Mammary epithelial cell (primary cell): ENCODE measurements around the gene LYRM7.

Experiments
- EZH2 ChIP-seq: IDR thresholded peaks from 2 replicates; pipeline ENCODE4 v1.6.1; 2012; ENCODE audit warnings: low read length, inconsistent platforms, borderline replicate concordance
- TF ChIP-seq, protein P1 (sequence below), 2 donors: IDR thresholded peaks in 1 of 2; conservative IDR thresholded peaks in 1 of 2; 2 replicates each; pipeline ENCODE4 v1.5.1; 2011 to 2012; ENCODE audit warnings: inconsistent platforms in 2 of 2, low read length in 2 of 2, mild to moderate bottlenecking in 2 of 2, control low read depth in 1 of 2, low read depth in 1 of 2; ENCODE audit not compliant: insufficient read depth in 1 of 2; ENCODE audit errors: extremely low read depth in 1 of 2

DNA sequence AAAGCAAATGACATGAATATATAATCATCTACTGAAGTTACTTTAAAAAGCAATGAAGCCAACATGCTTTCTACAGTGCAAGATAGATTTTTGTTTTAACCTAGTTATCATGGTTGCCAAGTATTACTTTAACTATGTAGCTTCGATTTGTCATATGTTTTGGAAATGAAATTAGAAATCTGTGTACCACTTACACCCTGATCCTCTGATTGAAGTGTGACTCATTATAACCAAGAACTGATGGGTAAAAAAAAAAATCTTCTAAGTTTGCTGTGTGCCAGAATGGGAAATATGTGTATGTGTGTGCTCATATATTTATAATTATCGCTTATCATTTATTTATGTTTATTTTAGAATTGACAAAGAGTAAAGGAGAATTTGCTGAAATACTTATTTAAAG, 84.0 kb downstream of the LYRM7 start:
- TF ChIP-seq, protein P1, sequence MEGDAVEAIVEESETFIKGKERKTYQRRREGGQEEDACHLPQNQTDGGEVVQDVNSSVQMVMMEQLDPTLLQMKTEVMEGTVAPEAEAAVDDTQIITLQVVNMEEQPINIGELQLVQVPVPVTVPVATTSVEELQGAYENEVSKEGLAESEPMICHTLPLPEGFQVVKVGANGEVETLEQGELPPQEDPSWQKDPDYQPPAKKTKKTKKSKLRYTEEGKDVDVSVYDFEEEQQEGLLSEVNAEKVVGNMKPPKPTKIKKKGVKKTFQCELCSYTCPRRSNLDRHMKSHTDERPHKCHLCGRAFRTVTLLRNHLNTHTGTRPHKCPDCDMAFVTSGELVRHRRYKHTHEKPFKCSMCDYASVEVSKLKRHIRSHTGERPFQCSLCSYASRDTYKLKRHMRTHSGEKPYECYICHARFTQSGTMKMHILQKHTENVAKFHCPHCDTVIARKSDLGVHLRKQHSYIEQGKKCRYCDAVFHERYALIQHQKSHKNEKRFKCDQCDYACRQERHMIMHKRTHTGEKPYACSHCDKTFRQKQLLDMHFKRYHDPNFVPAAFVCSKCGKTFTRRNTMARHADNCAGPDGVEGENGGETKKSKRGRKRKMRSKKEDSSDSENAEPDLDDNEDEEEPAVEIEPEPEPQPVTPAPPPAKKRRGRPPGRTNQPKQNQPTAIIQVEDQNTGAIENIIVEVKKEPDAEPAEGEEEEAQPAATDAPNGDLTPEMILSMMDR (conservative IDR thresholded peaks at IDR 0.05 in 1 of 2, IDR thresholded peaks at IDR 0.05 in 1 of 2; ENCODE audit: extremely low read depth in 1 of 2, insufficient read depth in 1 of 2, low read depth in 1 of 2, low read length in 2 of 2), result no peak
- no peak for TF ChIP-seq EZH2
